Urinary bladder (tissue), 2 donors: ENCODE measurements around the gene COPS3. TPM values are rescaled to one million over a fixed set of nuclear protein-coding genes. Genes with fewer than 3 reads are reported as not detected.

ENCODE experiments used
- polyA plus RNA-seq: library from polyadenylated mRNA; stranded (reverse); fragments of 200-250 nt; gene quantifications from one replicate; pipeline ENCODE4 v1.2.3, GENCODE V29; 2013
- total RNA-seq: library from RNA; depleted of rRNA; stranded (reverse); fragments of >200 nt; gene quantifications from one replicate; pipeline ENCODE4 v1.2.3, GENCODE V29; 2014
- donor health status: healthy.

The COPS3 gene
- total and polyA plus RNA-seq, 2 donors, result 51.1 to 81.4 TPM

Other genes with a start within 250 kb of the COPS3 start
- gene MPRIP, start 238.8 kb downstream of the COPS3 start, total RNA-seq, result 91.4 TPM
- 158 TPM for gene MPRIP, start 238.8 kb downstream of the COPS3 start, polyA plus RNA-seq
- gene PLD6, start 74.9 kb downstream of the COPS3 start, total RNA-seq, result 2.8 TPM
- 5.1 TPM for gene PLD6, start 74.9 kb downstream of the COPS3 start, polyA plus RNA-seq
- 31.3 TPM for gene FLCN, start 44.1 kb downstream of the COPS3 start, total RNA-seq
- gene FLCN, start 44.1 kb downstream of the COPS3 start, polyA plus RNA-seq, result 35.9 TPM
- 1.6 TPM for gene NT5M, start 22.1 kb upstream of the COPS3 start, total RNA-seq
- 5.9 TPM for gene NT5M, start 22.1 kb upstream of the COPS3 start, polyA plus RNA-seq
- 9.5 TPM for gene MED9, start 195.8 kb upstream of the COPS3 start, total RNA-seq
- gene MED9, start 195.8 kb upstream of the COPS3 start, polyA plus RNA-seq, result 17.5 TPM
- 2.6 TPM for gene RASD1, start 215.1 kb upstream of the COPS3 start, total RNA-seq
- gene RASD1, start 215.1 kb upstream of the COPS3 start, polyA plus RNA-seq, result 12.5 TPM